Hematopoietic multipotent progenitor cell treated with erythropoietin and hydrocortisone succinate and interleukin-3 and kit ligand, for 8 days (in vitro differentiated cells): ENCODE measurements around the gene DNAJB11.
"Not testable (repeated sequence)": the region's sequence is repeated elsewhere in the genome, so short reads cannot be mapped to it uniquely, and the experiment has no call there.

ENCODE experiments used
- DNase-seq: peaks from one replicate; pipeline ENCODE4 v3.0.0-alpha.2; 2015

Gene DNAJB11

DNA sequence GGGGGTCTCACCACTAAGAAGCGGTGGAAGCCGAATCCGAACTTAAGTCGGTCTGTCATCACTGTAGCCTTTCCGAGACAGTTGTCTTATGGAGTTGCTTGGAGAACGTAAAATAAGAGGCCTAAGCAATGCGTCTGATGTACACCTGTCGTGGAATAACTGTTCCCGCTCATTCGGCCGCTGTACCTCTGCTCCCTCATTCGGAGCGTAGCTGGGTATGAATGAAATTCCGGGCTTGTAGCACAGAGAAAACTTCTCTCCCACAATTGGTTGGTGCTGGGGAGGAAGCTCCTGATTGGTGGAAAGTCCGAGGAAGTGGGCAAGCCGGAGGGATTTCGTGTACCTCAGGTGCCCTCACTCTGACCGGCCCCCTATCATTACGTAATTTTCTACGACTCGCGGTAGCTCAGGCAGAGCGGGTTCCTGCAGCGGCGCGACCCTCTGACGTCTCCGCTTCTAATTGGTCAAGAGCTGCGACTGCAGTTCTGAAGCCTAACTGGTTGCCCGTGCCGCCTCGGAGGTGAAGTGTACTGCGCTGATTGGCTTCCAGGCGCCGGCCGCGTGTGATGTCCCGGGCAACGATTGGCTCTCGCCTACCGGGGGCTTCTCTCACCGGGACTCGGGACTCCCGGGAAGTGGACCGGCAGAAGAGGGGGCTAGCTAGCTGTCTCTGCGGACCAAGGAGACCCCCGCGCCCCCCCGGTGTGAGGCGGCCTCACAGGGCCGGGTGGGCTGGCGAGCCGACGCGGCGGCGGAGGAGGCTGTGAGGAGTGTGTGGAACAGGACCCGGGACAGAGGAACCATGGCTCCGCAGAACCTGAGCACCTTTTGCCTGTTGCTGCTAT lies at the start of gene DNAJB11:
DNAJB11 (plus strand) TSS at position 625 of the 845 bp plus-strand sequence; CDS start at position 803, 178 bp downstream.
- DNase-seq, result peak; percentile 99

DNA sequence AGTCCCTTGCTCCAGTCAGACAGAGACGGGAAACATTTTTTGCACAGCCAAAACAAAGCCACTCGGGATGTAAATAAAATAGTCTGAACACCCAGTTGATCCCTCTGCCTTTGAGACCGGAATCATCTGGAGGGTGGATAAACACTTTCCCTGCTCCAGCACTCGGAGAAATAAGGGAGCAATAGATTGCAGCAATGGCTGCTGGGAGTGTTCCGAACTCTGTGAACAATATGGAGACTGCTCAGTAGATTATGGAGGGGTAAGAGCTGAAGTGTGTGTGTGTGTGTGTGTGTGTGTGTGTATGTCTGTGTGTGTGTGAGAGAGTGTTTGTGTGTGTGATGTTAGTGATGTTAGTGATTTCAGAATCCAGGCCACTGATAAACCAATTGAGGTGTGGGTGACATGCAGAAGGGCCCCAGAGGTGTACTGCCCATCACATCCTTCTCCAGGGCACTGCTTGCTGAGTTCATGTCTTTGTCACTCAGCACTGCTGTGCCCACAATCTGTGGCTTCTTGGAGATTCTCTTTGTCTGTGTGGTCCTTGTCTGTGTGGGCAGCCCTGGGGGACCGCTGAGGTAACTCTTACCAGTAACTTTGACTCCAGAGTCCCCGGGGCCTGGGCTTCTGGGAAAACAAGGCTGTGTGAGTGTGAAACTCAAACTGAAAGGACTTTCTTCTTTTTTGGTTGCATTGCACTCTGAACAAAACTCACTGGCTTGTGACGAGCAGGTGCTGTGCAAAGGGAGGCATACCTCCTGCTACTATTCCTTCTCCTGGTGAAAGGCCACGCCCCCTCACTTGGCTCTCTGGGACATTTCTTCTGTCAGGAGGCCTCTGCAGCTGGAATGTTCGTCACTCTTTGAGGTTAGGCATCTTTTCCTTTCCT lies 49.3 kb upstream of the DNAJB11 start:
- no peak for DNase-seq

DNA sequence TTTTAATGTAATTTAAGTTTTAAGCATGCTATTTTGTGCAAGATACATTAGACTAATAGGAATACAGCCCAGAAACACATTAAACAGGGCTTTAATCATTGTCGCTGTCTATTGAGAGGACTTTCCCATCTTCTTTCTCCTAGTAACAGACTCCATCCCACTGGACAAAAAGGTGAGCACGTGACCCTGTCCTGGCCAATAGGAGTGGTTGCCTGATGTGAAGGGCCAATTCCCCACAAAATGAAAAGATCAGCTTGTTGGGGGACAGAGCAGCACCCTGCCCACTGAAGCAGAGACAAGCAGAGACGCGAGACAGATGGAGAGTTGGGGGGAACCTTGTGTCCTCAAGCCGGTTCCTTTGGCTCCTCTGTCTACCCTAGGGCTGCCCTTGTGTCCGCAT lies 47.5 kb upstream of the DNAJB11 start:
- DNase-seq, result no peak

DNA sequence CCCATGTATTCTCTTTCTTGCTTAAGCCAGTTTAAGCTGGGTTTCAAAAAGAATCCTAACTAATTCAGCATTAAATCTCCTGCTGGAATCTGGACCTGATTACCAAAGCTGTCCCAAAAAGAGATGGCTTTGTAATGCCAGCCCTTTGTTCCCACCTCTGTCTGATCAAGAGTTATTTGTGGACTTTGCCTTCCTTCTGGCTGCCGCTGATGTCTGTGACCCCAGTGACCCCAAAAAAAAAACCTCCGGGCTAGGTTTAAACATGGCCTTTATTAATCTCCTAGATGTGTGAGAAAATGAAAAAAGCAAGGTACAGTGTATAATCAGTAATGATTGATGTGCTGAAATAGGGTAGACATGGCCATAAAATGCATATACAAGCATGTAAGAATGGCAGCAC lies 47.1 kb upstream of the DNAJB11 start:
- no peak for DNase-seq

DNA sequence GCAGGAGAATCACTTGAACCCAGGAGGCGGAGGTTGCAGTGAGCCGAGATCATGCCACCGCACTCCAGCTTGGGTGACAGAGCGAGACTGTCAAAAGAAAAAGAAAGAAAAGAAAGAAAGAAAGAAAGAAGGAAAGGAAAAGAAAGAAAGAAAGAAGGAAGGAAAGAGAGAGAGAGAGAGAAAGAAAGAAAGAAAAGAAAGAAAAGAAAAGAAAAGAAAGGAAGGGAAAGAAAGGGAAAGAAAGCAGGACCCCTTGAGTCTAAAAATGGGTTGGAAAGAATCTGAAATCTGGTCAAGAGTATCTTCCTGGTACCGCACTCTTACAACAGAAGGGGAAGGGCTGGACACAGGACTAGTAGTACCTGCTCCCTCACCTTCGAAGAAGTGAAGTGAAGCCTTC lies 45.9 kb upstream of the DNAJB11 start:
- no peak for DNase-seq

DNA sequence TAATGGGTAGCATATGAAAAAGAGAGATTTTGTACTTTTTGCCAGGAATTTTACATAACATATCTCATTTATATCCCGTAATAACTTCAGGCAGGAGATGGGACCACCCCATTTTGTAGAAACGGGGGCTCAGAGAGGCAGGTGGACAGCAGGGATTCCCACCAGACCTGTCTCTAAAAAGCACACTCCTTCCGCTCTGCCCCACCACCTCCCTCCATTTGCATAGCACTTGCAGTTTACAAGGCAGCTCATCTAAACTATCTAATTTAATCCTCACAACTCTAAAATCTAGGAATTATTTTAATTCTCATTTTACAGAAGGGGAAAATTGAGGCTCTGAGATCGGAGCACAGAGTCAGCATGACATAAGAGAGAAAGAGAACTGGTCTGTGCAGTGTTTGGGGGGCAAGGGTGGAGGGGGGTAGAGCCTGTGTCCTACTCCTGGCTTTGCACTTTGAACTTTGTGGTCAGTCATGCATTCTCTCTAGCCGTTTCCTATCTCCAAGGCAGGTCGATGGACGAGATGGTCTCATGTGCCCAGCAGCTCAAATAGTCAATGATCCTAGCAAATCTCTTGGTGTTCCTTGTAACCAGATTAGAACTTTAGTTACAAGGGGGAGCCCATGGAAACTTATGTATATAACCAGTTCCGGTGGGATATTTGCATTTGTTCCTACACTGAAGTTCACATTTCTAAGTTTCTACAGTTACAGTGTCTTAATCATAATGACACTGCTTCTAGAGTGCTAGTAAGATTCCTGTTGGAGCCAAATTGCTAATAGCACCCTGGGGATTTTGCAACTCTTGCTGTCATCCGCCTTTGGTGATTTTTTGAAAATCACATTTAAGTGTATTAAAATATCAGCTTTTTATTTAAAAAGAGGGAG lies 44.9 kb upstream of the DNAJB11 start:
- no peak for DNase-seq

DNA sequence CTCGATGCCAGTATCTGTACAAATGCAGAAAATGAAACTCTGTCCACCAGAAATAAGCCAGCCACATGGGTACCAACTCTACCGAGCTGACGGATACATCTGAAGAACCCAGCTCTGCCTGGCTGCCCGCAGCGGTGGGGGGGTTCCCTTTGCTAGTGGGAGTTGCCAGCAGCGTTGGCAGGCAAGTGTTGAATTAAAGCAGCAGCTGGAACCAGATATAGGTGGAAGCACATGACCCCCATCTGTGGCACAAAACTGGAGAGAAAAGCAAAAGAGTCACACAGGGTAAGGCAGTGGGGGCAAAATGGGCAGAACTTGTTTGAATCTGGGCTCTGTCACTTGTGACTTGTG lies 44.3 kb upstream of the DNAJB11 start:
- DNase-seq, result no peak

DNA sequence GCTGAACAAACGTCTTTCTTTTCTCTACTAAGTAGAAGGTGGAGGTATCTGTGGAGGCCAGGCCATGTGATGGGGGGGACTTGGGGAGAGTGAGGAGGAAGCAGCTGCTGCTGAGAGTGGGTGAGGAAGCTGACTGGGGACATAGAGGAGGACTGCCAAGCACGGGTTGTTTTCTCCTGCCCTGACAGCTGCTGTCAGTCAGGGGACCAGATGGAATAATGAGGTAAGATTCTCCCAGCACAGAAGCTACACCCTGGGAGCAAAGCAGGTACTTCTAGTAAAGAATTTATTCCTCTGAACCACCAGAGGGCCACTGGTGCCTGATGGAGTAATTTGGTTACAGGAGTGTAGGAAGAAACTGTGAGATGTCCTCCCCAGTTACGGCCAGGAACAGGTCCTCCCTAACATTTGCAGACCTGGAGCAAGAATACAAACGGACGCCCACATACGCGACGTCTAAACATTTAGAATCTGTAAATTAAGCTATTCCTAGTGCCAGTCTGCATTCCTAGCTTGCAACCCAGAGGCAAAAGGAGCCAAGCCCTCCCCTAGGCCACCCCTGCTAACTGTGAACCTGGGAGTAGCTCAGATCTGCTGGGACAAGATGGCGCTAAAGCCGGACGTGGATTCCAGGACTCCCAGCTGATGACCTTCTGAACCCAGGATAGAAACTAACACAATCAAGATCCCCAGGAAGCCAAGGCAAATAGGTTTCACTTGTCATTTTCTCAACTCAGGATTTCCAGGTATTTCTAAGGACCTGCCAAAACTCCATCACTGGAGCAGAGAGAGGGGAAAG lies 41.1 kb upstream of the DNAJB11 start:
- DNase-seq, result no peak

DNA sequence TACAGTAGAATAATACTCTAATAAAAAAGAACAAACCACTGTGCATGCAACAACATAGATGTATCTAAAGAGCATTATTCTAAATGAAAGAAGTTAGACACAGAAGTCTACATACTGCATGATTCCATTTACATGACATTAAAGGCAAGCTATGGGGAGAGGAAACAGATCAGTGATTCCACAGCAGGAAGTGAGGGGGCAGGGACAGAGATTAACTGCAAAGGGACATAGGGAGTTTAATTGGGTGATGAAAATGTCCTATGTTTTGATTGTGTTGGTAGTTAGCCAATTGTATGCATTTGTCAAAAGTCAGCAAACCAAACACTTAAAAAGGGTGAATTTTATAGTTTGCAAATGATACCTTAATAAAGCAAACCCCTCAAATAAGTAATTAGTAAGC lies 40.1 kb upstream of the DNAJB11 start:
- no peak for DNase-seq

DNA sequence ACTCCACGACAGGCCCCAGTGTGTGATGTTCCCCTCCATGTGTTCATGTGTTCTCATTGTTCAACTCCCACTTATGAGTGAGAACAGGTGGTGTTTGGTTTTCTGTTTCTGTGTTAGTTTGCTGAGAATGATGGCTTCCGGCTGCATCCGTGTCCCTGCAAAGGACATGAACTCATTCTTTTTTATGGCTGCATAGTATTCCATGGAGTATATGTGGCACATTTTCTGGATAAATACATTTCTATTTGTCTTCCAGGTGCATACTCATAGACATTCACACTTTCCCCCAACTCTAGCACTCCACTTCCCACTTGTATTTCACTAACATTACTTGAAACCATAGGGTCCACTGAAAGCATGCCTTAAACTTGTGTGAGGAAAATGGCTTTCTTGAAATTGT lies 38.8 kb upstream of the DNAJB11 start:
- DNase-seq, result not testable (repeated sequence)

DNA sequence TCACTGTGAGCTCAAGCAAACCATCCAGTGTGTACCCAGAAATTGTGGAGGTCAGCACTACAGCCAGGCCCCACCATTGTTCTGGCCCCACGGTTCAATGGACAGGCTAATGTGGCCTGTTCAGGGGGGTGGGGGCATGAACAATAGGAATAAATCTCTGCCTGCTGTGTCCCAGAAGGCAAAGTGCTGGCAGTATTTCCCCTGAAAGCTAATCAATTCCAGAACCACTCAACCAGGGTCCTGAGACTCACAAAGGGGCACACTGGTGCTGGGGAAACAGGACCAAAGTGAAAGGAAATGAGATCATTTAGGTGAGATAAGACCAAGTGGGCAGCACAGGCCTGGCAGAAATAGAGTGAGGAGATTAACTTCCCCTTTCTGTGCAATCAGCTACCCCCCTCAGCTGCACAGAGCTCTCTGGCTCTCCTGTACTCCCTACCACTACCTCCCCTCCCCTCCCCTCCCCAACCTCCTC lies 37.9 kb upstream of the DNAJB11 start:
- peak; percentile 33 for DNase-seq

DNA sequence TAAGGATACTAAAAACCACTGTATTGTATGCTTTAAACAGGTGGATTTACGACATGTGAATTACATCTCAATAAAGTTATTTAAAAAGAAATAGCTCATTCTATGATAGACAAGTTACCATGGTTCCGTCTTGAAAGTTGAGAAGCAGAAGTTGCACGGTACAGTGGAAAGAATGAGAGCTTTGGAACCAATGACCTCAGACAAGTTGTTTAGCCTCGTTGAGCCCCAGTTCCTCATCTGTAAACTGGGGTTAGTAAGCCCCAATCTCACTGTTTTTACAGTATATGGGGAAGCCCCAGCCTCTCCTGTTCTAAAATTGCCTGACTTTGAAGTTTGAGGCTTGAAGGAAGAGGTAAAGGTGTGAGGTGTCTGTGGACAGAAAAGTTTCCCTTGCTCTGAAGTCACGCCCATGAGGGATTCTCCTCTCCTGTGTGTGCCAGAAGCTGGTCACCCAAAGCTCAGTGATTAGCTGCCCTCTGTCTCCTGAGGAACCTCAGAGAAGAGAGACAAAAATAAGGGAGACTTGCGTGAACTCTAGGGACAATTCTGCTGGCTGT lies 36.3 kb upstream of the DNAJB11 start:
- peak; percentile 26 for DNase-seq

DNA sequence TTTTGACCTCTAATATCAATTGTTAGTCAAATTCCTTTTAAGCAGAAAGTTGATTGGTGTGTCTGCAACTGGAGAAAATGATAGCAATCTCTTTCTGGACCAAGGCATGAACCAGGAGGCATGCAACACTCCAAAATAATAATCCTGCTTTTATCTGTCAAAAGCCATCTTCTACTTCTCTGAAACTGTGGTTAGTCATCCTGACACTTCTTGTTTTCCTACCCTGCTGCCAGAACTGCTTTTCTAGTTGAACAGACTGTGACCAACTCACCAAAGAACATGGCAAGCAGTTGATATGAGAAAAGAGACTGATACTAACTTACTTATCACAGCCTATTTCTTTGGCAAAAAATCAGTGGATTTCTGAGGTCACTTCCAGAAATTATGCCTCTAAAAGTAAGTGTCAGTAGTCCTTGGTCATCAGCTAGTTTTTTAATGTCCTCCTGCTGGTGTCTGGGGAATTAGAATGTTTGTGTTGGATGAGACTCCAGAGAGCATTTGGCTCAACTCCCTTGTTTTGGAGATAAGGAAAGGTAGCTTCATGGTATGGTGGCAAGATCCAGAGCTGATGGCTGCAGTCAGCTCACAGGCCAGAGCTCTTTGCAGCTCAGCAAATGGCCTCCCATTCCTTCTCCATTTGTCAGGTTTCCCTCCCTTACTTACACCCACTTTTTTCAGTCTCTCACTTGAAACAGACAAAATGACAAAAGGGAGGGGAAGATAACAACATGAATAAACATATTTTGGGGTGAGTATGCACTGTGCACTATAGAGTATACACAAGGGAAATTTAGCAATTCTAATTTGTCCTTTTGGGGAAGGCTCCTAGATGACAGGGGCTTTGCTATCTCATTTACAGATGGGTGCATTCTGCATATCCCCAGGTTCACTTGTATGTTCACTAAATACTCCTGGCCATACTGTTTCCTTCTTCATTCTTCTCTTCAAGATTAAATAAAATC lies 33.4 kb upstream of the DNAJB11 start:
- DNase-seq, result peak; percentile 52

DNA sequence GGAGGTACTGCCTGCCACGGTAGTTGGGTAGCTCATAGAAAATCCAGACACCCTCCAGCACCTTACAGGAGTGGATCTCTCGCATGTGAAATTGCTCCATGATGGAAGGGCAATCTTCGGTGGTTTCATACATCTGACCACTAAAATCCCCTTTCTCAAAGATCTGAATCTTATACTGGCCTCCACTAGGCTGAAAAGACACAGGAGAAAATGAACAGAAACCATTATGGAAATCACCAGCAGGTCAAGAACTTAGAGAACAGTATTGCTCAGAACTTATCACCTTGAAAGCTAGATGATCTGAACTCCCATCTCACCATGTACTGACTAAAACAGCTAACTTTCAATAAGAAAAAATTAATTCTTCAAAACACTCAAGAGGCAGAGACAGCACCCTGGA lies 31.7 kb upstream of the DNAJB11 start:
- no peak for DNase-seq

DNA sequence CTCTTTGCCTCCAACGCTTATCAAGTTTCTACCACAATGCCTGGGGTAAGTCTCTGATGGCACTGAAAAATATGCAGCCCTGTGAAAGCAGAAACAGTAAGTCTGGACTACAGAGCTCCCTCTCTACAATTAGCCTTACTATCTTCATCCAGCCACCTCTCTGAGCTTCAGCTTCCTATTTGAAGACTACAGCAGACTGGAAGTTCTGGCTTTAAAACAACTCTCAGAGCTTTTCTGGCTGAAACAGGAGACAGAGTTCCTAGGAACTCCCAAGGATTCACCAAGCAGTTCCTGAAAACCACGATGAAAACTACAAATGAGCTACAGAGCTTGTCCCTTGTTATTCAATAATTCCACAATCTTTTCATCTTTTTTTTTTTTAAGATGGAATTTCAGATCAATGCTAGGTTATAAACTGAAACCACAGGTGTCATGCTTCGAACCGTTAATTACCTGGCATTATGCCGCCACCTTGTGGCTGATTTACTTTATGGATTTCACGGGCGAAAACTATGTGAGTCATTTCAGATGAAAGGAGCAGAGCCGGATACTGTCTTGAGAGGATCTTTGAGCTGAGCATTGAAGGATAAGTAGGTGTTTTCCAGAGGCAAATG lies 30.2 kb upstream of the DNAJB11 start:
- DNase-seq, result peak; percentile 82

DNA sequence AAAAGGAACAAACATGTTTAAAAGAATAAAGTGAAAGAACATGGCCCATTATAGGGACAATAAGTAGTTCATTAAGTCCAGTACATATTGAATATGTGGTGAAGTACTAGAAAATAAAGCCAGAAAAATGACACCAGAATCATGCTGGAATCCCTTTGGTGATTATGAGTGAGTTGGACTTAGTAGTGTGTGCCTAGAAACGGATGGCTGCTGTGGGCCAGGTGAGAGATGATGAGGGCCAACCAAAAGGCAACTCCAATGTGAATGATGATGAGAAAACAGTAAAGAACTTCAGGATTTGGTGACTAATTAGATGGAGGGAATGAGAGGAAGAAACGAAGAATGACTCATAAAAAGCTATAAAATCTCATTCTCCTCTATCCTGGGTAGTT lies 29.7 kb upstream of the DNAJB11 start:
- no peak for DNase-seq

DNA sequence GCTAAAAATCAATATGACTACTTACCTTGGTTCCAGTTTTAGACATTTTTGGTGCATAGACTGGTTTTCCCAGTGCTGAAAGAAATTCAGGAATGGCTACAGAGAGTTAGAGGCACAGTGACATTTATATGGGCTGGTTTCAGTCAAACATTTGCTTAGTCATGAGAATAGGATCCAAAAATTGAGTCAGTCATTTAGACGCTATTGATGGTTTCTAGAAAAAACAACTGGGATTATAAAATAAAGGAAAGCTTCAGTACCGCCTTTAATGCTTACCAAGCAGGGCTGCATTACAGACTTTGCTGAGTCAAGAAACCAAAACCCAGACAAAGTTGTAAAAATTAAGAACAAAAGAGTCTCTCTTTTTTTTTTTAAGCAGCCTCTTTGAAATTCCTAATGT lies 26.2 kb upstream of the DNAJB11 start, which contains the start of gene CRYGS:
CRYGS (minus strand) TSS at position 100 of the 400 bp plus-strand sequence; CDS start at position 46, 54 bp downstream.
- no peak for DNase-seq

DNA sequence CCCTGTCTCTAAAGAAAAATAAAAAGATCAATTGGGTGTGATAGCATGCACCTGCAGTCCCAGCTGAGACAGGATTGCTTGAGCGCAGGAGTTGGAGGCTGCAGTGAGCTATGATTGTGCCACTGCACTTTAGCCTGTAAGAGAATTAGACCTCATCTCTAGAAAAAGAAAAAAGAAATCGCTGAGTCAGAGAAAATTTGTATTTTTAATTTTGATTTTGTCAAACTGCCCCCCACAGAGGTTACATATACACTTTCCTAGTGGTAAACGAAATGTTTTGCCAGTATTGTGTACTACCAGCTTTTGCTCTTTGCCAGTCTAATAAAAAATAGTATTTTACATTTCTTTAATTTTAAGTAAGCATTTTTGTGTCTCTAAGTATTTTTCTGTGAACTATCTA lies 21.0 kb upstream of the DNAJB11 start:
- no peak for DNase-seq

DNA sequence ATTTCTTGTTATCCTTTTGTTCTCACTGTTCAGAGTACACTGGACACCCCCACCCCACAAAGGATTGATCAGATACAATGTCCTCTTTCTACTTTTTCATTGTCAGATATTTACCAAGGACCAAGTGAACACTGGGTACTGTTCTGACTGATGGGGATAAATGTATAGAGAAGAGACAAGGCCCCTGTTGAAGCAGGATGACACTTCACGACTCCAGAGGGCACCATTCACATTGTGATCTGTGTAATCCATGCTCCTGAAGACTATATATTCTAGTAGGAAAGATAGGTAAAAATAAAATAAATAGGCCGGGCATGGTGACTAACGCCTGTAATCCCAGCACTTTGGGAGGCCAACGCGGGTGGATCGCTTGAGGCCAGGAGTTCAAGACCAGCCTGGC lies 19.1 kb upstream of the DNAJB11 start:
- peak; percentile 7 for DNase-seq
